ENCODE measurements around the gene ZRANB2.
A peak's percentile ranks its signal among the peaks of the same experiment; 100 is the strongest.

ZRANB2 gene

GRCh38 chr1:71080739-71081696 lies at the start of gene ZRANB2:
TSS of gene ZRANB2 (minus strand) at chr1:71081035. CDS start at chr1:71080995, 40 bp downstream.
- peak; percentile 96 for DNase-seq

- no peak for DNase-seq
These were observed 47.2 kb upstream of the ZRANB2 start for GRCh38 chr1:71128060-71128459.

GRCh38 chr1:71118086-71118485 lies 37.3 kb upstream of the ZRANB2 start:
- DNase-seq = no peak

- no peak for DNase-seq
These were observed 35.9 kb upstream of the ZRANB2 start for GRCh38 chr1:71116729-71117128.

GRCh38 chr1:71106658-71107322 lies 26.0 kb upstream of the ZRANB2 start:
- no peak for DNase-seq

GRCh38 chr1:71104417-71104816 lies 23.6 kb upstream of the ZRANB2 start:
- no peak for DNase-seq

- DNase-seq = no peak
These were observed 21.1 kb upstream of the ZRANB2 start for GRCh38 chr1:71101839-71102376.

- DNase-seq = no peak
These were observed 16.6 kb upstream of the ZRANB2 start for GRCh38 chr1:71097428-71097827.

- no peak for DNase-seq
These were observed 14.1 kb upstream of the ZRANB2 start for GRCh38 chr1:71094913-71095312.

GRCh38 chr1:71093938-71094337 lies 13.1 kb upstream of the ZRANB2 start:
- peak; percentile 11 for DNase-seq

GRCh38 chr1:71089536-71090270 lies 8.9 kb upstream of the ZRANB2 start:
- no peak for DNase-seq

GRCh38 chr1:71088645-71089287 lies 7.9 kb upstream of the ZRANB2 start:
- no peak for DNase-seq

GRCh38 chr1:71087713-71088112 lies 6.9 kb upstream of the ZRANB2 start:
- no peak for DNase-seq

GRCh38 chr1:71087060-71087459 lies 6.2 kb upstream of the ZRANB2 start:
- no peak for DNase-seq

GRCh38 chr1:71086331-71086730 lies 5.5 kb upstream of the ZRANB2 start:
- DNase-seq = no peak

- DNase-seq = no peak
These were observed 2.4 kb upstream of the ZRANB2 start for GRCh38 chr1:71083271-71083670.

GRCh38 chr1:71081697-71082080 lies 854 bp upstream of the ZRANB2 start:
- DNase-seq = no peak

GRCh38 chr1:71080230-71080738 lies 551 bp downstream of the ZRANB2 start:
- DNase-seq = peak; percentile 58

GRCh38 chr1:71074681-71075080 lies 6.2 kb downstream of the ZRANB2 start:
- DNase-seq = no peak

GRCh38 chr1:71072273-71072672 lies 8.6 kb downstream of the ZRANB2 start:
- DNase-seq = no peak

GRCh38 chr1:71071720-71072119 lies 9.1 kb downstream of the ZRANB2 start:
- DNase-seq = no peak
